WTC11 (cell line): ENCODE results near the gene CNTN1. TPM values are rescaled to one million over a fixed set of nuclear protein-coding genes. Genes with fewer than 3 reads are reported as not detected.

Experiments used
- ATAC-seq: fragments of 200-7000 bp; cut with Tn5 transposase; 2 replicates; pipeline ENCODE4 v1.10.0; 2021; ENCODE audit warnings: mild to moderate bottlenecking, moderate library complexity
- CTCF ChIA-PET: fragments of 300-600 bp; sonication (Branson Sonifier 250); formaldehyde crosslinking; loops from one replicate; lab custom pipeline; 2021; ENCODE audit warnings: antibody characterized with exemption; lab: Charles Lee
- POLR2A ChIA-PET: fragments of 350-600 bp; sonication (Branson Sonifier 250); formaldehyde crosslinking; loops from one replicate; lab custom pipeline; 2021; ENCODE audit warnings: antibody characterized with exemption; lab: Charles Lee
- DNase-seq: peaks from one replicate; pipeline ENCODE4 v3.0.0; 2021; ENCODE audit warnings: low spot score
- H3K27ac Mint-ChIP-seq: 2 replicates; pipeline ENCODE4 v1.8.0; 2021; ENCODE audit warnings: mixed read lengths
- H3K27me3 Mint-ChIP-seq: 2 replicates; pipeline ENCODE4 v1.8.0; 2021; ENCODE audit warnings: low read depth, mild to moderate bottlenecking, moderate library complexity, mixed read lengths
- H3K36me3 Mint-ChIP-seq: 2 replicates; pipeline ENCODE4 v1.8.0; 2021; ENCODE audit warnings: mixed read lengths
- H3K4me1 Mint-ChIP-seq: 2 replicates; pipeline ENCODE4 v1.8.0; 2022; ENCODE audit warnings: mixed read lengths
- H3K4me3 Mint-ChIP-seq: 2 replicates; pipeline ENCODE4 v1.8.0; 2021; ENCODE audit warnings: mild to moderate bottlenecking, moderate library complexity, mixed read lengths
- H3K9me3 Mint-ChIP-seq: 2 replicates; pipeline ENCODE4 v1.8.0; 2021; ENCODE audit warnings: mixed read lengths
- AFF4 ChIP-seq: sonication (generic); formaldehyde crosslinking; IDR thresholded peaks from 2 replicates; pipeline ENCODE4 v1.8.1; 2023; ENCODE audit warnings: mild to moderate bottlenecking, missing genetic modification reagents, borderline replicate concordance
- ATF3 ChIP-seq: sonication (generic); formaldehyde crosslinking; conservative IDR thresholded peaks from 2 replicates; pipeline ENCODE4 v1.8.1; 2022; ENCODE audit warnings: mild to moderate bottlenecking, missing genetic modification reagents
- ELF4 ChIP-seq: sonication (generic); formaldehyde crosslinking; IDR thresholded peaks from 2 replicates; pipeline ENCODE4 v1.8.1; 2022; ENCODE audit warnings: low read depth, mild to moderate bottlenecking, moderate library complexity, missing genetic modification reagents
- FOXK1 ChIP-seq: sonication (generic); formaldehyde crosslinking; IDR thresholded peaks from 2 replicates; pipeline ENCODE4 v1.8.0; 2022; ENCODE audit warnings: mild to moderate bottlenecking, moderate library complexity, missing genetic modification reagents
- FOXP4 ChIP-seq: sonication (generic); formaldehyde crosslinking; IDR thresholded peaks from 2 replicates; pipeline ENCODE4 v1.8.0; 2022; ENCODE audit warnings: mild to moderate bottlenecking, missing genetic modification reagents
- HMGA2 ChIP-seq: fragments of 250-450 bp; sonication (Bioruptor Pico); IDR thresholded peaks from 2 replicates; pipeline ENCODE4 v1.4.0; 2021; ENCODE audit warnings: mild to moderate bottlenecking, moderate library complexity
- MLX ChIP-seq: sonication (generic); formaldehyde crosslinking; IDR thresholded peaks from 2 replicates; pipeline ENCODE4 v1.8.1; 2023; ENCODE audit warnings: mild to moderate bottlenecking, missing genetic modification reagents, moderate library complexity
- MXD4 ChIP-seq: fragments of 250-450 bp; sonication (Bioruptor Pico); IDR thresholded peaks from 2 replicates; pipeline ENCODE4 v1.8.0; 2021; ENCODE audit warnings: mild to moderate bottlenecking, moderate library complexity, borderline replicate concordance
- MYBL2 ChIP-seq: sonication (generic); formaldehyde crosslinking; IDR thresholded peaks from 2 replicates; pipeline ENCODE4 v1.8.1; 2023; ENCODE audit warnings: mild to moderate bottlenecking, moderate library complexity, missing genetic modification reagents
- PREB ChIP-seq: sonication (generic); formaldehyde crosslinking; IDR thresholded peaks from 2 replicates; pipeline ENCODE4 v1.8.1; 2022; ENCODE audit warnings: mild to moderate bottlenecking, missing genetic modification reagents, moderate library complexity, borderline replicate concordance
- TP53 ChIP-seq: sonication (generic); formaldehyde crosslinking; IDR thresholded peaks from 2 replicates; pipeline ENCODE4 v1.8.1; 2023; ENCODE audit warnings: mild to moderate bottlenecking, missing genetic modification reagents
- ZNF396 ChIP-seq: fragments of 250-450 bp; sonication (Bioruptor Pico); IDR thresholded peaks from 2 replicates; pipeline ENCODE4 v1.8.0; 2021; ENCODE audit warnings: mild to moderate bottlenecking, moderate library complexity, borderline replicate concordance
- ZNF532 ChIP-seq: fragments of 250-450 bp; sonication (Bioruptor Pico); IDR thresholded peaks from 2 replicates; pipeline ENCODE4 v1.9.0; 2021; ENCODE audit warnings: mild to moderate bottlenecking, borderline replicate concordance
- total RNA-seq: library from RNA; stranded (reverse); gene quantifications from 3 replicates; pipeline ENCODE4 v1.2.3, GENCODE V29; 2021

The CNTN1 gene
- total RNA-seq, 1 experiment from 2014 or later: 16.9 TPM

GRCh38 chr12:40717576-40717975 is 25.3 kb downstream of the CNTN1 start:
- Mint-ChIP-seq H3K4me1 (no peaks in the 10 kb centered on the region), H3K27me3 (no peaks in the 10 kb centered on the region; the same call in 1 of the 2 replicates), H3K27ac (no peak overlapping the region), H3K36me3 (no peaks in the 10 kb centered on the region), H3K9me3 (no peaks in the 10 kb centered on the region), H3K4me3 (no peak overlapping the region)
- ATAC-seq (no peak), DNase-seq (no peak)
- ChIA-PET CTCF (no interaction called here), POLR2A (no interaction called here)
- no peak for TF ChIP-seq ZNF396 (CRISPR knock-in tag)
- TF ChIP-seq HMGA2 (CRISPR knock-in tag): no peak
- TF ChIP-seq AFF4 (CRISPR knock-in tag): no peak
- TF ChIP-seq MLX (CRISPR knock-in tag): no peak
- no peak for TF ChIP-seq ZNF532 (CRISPR knock-in tag)
- no peak for TF ChIP-seq MXD4 (CRISPR knock-in tag)
- no peak for TF ChIP-seq ATF3 (CRISPR knock-in tag)
- TF ChIP-seq FOXK1 (CRISPR knock-in tag): no peak
- no peak for TF ChIP-seq PREB (CRISPR knock-in tag)
- no peak for TF ChIP-seq TP53 (CRISPR knock-in tag)
- no peak for TF ChIP-seq FOXP4 (CRISPR knock-in tag)
- no peak for TF ChIP-seq MYBL2
- no peak for TF ChIP-seq ELF4 (CRISPR knock-in tag)
